Measurements from ENCODE around the gene OPN1LW. TPM values are rescaled to one million over a fixed set of nuclear protein-coding genes. Genes with fewer than 3 reads are reported as not detected.

Gene OPN1LW
- total RNA-seq, 1 experiment from 2014 or later: not detected

DNA sequence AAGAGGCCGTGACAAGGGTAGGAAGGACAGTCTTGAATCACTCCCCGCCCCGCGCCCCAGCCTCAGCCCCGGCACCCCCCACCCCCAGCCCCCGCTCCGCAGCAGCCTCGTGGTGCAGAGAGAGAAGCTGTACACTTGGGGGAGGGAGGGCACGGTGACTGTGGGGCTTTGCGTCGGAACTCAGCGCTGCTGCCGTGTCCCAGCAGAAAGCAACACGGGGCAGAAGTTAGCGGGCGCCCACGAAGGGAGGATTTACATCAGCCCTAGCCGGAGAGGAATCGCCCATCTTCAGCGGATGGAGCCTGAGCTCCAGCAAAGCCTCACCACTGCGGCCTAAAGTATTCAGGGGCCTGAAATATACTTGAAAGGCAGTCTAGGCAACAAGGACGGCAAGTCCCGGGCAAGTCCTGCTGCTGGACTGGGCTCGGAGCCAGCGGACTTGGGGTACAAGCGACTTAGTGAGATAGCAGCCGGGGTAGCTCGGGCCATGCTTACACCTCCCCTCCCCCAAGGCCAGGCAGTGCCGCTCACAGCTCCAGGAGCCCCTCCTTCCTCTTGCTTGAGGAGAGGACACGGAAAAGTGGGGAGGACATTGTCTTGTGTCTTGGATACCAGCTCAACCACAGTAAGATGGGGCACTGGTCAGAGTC is 18.5 kb upstream of the OPN1LW start:
- H3K27ac Mint-ChIP-seq (ENCODE audit: low read depth, unreplicated experiment): no peak overlapping the region
- TF ChIP-seq, protein P1, sequence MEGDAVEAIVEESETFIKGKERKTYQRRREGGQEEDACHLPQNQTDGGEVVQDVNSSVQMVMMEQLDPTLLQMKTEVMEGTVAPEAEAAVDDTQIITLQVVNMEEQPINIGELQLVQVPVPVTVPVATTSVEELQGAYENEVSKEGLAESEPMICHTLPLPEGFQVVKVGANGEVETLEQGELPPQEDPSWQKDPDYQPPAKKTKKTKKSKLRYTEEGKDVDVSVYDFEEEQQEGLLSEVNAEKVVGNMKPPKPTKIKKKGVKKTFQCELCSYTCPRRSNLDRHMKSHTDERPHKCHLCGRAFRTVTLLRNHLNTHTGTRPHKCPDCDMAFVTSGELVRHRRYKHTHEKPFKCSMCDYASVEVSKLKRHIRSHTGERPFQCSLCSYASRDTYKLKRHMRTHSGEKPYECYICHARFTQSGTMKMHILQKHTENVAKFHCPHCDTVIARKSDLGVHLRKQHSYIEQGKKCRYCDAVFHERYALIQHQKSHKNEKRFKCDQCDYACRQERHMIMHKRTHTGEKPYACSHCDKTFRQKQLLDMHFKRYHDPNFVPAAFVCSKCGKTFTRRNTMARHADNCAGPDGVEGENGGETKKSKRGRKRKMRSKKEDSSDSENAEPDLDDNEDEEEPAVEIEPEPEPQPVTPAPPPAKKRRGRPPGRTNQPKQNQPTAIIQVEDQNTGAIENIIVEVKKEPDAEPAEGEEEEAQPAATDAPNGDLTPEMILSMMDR (IDR thresholded peaks at IDR 0.05; ENCODE audit: unreplicated experiment): no peak
- peaks cover 16% of the 10 kb centered on the region for H3K27me3 Mint-ChIP-seq (ENCODE audit: insufficient read depth, unreplicated experiment)
- intact Hi-C loops (cut with micrococcal nuclease): no loop called here
- no peak overlapping the region for H3K4me3 Mint-ChIP-seq (ENCODE audit: unreplicated experiment)
- BruUV-seq (replicated peaks): no TSS peak
- no peak for DNase-seq (ENCODE audit: unreplicated experiment)
- H3K36me3 Mint-ChIP-seq (ENCODE audit: insufficient read depth, unreplicated experiment): no peaks in the 10 kb centered on the region
- ChIA-PET POLR2A (no interaction called here), CTCF (no interaction called here)
- no peaks in the 10 kb centered on the region for H3K9me3 Mint-ChIP-seq (ENCODE audit: unreplicated experiment)
- H3K4me1 Mint-ChIP-seq (ENCODE audit: insufficient read depth, unreplicated experiment): no peaks in the 10 kb centered on the region

DNA sequence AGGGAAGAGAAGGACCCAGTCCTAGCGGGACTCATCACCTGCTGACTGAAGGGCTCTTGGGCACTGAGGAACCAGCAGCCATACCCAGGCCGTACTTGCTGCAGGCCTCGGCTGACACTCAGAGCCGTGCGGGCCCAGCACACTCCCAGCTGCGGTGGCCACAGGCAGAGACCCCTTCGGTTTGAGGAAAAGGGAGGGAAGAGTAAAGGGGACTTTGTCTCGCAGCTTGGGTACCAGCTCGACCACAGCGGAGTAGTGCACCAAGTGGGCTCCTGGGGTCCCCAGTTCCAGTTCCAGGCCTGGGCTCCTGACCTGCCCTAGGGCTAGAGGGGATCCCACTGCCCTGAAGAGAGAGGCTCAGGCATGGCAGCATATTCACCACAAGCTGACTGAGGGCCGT is 17.9 kb upstream of the OPN1LW start:
- ChIA-PET POLR2A (no interaction called here), CTCF (interaction anchor here (0.8 to 0.9 kb wide), 2 partner anchors 8 to 11 kb away, joined by 3 to 4 read pairs; no protein-coding TSS in a partner anchor)
- Mint-ChIP-seq H3K4me1 (ENCODE audit: insufficient read depth, unreplicated experiment) (no peaks in the 10 kb centered on the region), H3K9me3 (ENCODE audit: unreplicated experiment) (no peaks in the 10 kb centered on the region), H3K36me3 (ENCODE audit: insufficient read depth, unreplicated experiment) (no peaks in the 10 kb centered on the region), H3K27ac (ENCODE audit: low read depth, unreplicated experiment) (no peak overlapping the region), H3K27me3 (ENCODE audit: insufficient read depth, unreplicated experiment) (peaks cover 10% of the 10 kb centered on the region), H3K4me3 (ENCODE audit: unreplicated experiment) (no peak overlapping the region)
- no peak for DNase-seq (ENCODE audit: unreplicated experiment)
- no TSS peak for BruUV-seq (replicated peaks)
- intact Hi-C loops (cut with micrococcal nuclease): no loop called here
- TF ChIP-seq, protein P1 (IDR thresholded peaks at IDR 0.05; ENCODE audit: unreplicated experiment): no peak

DNA sequence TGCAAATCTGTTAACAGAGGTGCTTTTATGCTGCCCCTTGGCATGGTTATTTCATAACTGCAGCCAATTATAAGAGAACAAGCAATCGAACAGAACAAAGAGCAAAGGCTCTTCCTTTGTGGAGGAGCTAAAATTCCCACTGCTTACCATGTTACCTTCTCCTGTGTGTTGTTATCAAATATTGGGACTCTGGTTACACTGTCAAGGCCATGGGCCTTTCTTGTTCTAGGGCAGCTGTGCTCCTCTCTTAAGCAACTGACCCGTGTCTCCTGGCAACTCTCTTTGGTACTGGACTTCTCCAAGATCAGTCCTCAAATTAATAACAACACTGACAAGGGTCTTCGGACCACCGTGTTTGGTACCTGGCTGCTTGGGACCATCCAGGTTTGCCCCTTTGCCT is 12.1 kb upstream of the OPN1LW start:
- intact Hi-C loops (cut with micrococcal nuclease): no loop called here
- Mint-ChIP-seq H3K27me3 (ENCODE audit: insufficient read depth, unreplicated experiment) (peaks cover 39% of the 10 kb centered on the region), H3K4me1 (ENCODE audit: insufficient read depth, unreplicated experiment) (no peaks in the 10 kb centered on the region), H3K9me3 (ENCODE audit: unreplicated experiment) (no peaks in the 10 kb centered on the region), H3K36me3 (ENCODE audit: insufficient read depth, unreplicated experiment) (no peaks in the 10 kb centered on the region), H3K4me3 (ENCODE audit: unreplicated experiment) (no peak overlapping the region), H3K27ac (ENCODE audit: low read depth, unreplicated experiment) (no peak overlapping the region)
- DNase-seq (ENCODE audit: unreplicated experiment): no peak
- TF ChIP-seq, protein P1 (IDR thresholded peaks at IDR 0.05; ENCODE audit: unreplicated experiment): no peak
- BruUV-seq (replicated peaks): no TSS peak
- ChIA-PET CTCF (interaction anchor here (0.6 to 1.1 kb wide), 2 partner anchors 174 to 176 kb away, joined by 3 read pairs; no protein-coding TSS in a partner anchor), POLR2A (no interaction called here)

DNA sequence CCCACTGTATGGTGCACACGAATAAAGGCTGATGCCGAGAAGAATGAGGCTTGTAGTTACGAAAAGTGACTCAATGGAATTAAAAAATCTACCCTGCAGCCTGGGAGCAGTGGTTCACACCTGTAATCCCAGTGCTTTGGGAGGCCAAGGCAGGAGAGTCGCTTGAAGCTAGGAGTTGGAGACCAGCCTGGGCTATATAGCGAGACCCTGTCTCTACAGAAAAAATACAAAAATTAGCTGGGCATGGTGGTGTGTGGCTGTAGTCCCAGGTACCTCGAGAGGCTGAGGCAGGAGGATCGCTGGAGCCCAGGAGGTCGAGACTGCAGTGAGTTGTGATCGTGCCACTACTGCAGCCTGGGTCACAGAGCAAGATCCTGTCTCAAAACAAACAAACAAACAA is 11.7 kb upstream of the OPN1LW start:
- ChIA-PET CTCF (interaction anchor here (1.1 kb wide), 1 partner anchor 176 kb away, joined by 3 read pairs; no protein-coding TSS in a partner anchor), POLR2A (interaction anchor here (0.6 kb wide), 1 partner anchor 35 kb away, joined by 3 read pairs; no protein-coding TSS in a partner anchor)
- TF ChIP-seq, protein P1 (IDR thresholded peaks at IDR 0.05; ENCODE audit: unreplicated experiment): no peak
- no peaks in the 10 kb centered on the region for H3K9me3 Mint-ChIP-seq (ENCODE audit: unreplicated experiment)
- H3K36me3 Mint-ChIP-seq (ENCODE audit: insufficient read depth, unreplicated experiment): no peaks in the 10 kb centered on the region
- intact Hi-C loops (cut with micrococcal nuclease): no loop called here
- no peak overlapping the region for H3K27ac Mint-ChIP-seq (ENCODE audit: low read depth, unreplicated experiment)
- peaks cover 39% of the 10 kb centered on the region for H3K27me3 Mint-ChIP-seq (ENCODE audit: insufficient read depth, unreplicated experiment)
- no peaks in the 10 kb centered on the region for H3K4me1 Mint-ChIP-seq (ENCODE audit: insufficient read depth, unreplicated experiment)
- H3K4me3 Mint-ChIP-seq (ENCODE audit: unreplicated experiment): no peak overlapping the region
- BruUV-seq (replicated peaks): no TSS peak
- DNase-seq (ENCODE audit: unreplicated experiment): no peak
